Measurements from ENCODE around the gene RTP3.
"Not testable (repeated sequence)": the region's sequence is repeated elsewhere in the genome, so short reads cannot be mapped to it uniquely, and the experiment has no call there.

The RTP3 gene

GRCh38 chr3:46491089-46492070 lies 6.4 kb upstream of the RTP3 start:
- no peak for DNase-seq

GRCh38 chr3:46492890-46493547 lies 4.8 kb upstream of the RTP3 start:
- no peak for DNase-seq

- not testable (repeated sequence) for DNase-seq
Observed at GRCh38 chr3:46494491-46494890, 3.3 kb upstream of the RTP3 start.

- no peak for DNase-seq
Observed at GRCh38 chr3:46495901-46496456, 1.8 kb upstream of the RTP3 start.

DNA sequence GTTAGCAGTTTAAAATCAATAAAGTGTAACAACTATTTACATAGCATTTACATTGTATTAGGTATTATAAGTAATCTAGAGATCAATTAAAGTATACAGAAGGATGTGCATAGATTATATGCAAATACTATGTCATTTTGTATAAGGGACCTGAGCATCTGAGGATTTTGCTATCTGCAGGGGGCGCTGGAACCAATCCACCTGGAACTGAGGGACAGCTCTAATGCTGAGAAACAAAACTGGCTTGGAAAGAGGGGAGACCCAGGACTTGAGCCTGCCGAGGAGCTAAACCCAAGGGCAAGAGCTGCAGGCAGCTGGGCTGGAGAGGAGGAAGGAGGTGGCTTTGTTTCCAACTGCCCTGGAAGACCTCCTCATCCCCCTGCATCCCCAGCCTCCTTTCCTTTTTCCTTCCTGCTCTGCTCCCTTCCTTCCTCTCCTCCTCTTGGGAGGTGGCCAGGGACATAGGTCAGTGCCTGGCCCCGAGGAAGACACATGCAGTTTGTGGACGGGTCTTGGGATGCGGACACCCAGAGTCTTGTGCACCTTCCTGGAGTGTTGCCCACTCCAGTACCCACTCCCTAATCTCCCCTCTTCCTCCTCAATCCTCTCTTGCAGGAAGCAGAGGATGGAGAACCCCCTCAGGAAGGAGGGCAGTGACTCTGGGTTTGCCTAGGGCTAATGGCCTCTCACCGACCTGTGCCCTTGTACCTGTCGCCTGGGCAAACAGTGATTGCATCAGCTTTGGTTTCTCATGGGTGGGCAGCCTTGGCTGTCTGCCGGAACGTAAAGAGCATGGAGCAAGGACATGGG lies 825 bp upstream of the RTP3 start:
- DNase-seq, result no peak

DNA sequence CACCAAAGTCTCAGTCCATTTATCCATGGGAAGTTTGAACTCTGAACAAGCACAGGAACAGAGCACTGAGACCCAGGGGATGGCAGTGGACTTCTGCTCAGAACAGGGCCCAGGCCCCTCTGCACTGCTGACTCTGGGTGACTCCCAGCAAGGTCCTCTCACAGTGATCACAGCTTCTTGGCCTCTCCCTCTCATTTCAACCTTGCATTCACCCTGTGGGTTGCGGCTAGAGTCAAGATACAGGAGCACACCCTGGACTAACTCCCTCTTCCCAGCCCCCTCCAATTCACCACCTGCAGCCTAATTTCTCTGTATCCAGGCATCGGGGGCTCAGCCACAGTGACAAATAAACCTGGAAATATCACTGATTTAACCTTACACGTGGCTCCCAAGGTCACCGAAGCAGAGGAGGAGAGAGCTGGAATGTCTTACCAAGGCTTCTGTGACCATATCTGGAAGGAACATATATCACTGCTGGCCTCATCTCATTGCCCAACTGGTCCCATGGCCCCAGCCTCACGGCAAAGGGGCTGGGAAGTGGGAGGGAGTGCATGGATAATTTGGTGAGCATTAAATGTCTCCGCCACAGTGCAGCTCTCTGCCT lies 1.2 kb downstream of the RTP3 start:
- no peak for DNase-seq

DNA sequence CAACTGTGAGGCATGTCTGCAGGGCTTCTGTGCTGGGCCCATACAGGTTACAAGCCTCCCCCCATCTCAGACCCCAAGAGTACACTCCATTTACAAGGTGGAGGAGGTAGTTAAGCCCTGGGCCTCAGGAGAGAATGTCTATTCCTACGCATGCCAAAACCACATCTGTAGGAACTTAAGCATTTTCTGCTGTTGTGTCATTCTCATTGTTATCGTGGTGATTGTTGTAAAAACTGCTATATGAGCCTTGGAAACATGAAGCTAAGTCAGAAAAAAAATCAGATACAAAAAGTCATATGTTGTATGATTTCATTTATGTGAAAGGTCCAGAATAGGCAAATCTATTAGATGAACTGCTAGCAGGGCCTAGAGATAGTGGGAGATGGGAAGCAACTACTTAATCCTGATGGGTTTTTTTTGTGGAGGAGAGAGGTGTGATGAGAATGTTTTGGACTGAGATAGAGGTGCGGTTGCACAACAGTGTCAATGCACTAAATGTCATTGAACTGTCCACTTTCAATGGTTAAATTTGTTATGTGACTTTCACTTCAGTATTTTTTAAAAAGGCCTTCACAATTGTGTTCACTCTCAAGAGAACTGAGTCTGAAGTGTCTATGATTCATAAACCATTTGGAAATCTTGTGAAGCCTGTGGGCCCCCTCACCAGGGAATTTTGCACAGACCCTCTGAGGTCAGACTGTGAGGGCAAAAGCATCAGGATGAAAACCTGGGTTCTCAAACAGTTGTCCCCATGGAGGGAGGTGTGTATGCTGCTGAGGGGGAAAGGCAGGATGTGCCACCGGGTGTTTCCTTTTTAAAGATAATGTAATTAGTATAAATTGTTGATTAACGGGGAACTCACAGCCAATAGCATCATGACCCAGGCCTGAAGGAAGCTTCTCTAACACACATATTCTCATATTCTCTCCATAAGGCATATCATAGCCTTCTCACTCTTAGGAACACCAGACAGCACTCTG lies 3.2 kb downstream of the RTP3 start:
- no peak for DNase-seq

GRCh38 chr3:46501702-46502101 lies 3.9 kb downstream of the RTP3 start:
- no peak for DNase-seq

- DNase-seq, result no peak
Observed at GRCh38 chr3:46503200-46503874, 5.6 kb downstream of the RTP3 start.

GRCh38 chr3:46504789-46505188 lies 7.0 kb downstream of the RTP3 start:
- DNase-seq, result no peak

DNA sequence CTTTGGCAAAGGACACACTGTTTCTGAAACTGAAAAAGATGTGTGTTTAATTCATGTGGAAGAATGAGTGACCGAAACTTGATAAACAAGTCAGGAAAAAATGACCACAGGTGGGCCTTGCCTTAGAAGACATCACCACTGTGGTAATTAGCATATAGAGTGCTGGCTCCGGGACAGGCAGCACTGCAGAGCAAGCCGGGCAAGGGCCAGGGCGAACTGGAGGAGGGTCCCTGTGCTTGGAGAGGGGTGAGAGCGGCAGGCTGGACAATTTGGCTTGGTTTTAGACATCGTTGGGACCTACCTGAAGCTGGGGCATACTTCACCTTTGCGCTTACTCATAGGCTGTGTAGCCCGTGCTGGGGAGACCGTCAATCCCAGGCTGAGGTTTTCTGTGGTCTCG lies 8.2 kb downstream of the RTP3 start:
- no peak for DNase-seq

DNA sequence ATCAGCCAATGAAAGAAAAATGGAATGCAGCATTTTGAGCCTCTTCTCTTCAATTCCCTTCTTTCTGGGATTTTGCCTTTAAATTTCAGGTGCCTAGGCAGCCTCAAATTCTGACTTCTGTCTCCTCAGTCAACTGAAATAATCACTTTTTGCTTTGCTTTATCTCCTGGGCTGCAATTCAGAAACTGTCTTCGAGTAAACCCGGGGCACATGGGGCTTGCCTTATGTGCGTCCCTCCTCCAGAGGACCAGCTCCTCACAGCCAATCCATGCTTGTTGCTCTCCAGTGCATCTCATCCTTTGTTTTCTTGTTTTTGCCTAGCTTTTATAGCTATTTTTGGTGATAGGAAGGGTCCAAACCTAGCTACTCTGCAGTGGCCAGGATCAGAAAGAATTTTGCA lies 8.8 kb downstream of the RTP3 start:
- DNase-seq, result no peak

DNA sequence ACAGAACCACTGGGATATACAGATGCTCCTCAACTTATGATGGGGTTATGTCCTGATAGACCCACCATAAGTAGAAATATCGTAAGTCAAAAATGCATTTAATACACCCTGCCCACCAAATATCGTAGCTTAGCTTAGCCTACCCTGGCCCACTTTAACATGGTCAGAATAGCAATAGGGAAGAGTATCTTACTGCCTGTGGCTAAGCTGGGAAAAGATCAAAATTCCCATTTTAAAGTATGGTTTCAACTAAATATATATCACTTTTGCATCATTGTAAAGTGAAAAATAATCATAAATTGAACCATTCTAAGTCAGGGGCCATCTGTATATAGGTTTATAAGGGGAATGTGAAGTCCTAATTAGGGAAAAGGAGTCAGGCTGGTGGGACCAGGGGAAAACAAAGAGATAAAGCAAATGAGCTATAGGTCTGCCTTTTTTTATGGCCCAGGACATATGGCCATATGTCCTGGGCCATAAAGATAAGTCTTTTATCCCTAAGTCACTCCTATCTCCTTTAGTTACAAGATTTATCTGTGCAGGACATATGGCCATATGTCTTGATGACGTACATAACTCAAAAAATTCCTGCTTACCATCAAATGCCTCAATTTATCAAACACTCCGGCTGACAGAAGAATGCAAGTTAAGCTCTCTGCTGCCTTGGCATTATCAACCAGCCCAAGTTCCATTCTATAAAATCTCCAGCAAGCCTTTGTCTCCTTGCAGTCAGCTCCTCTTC lies 11.2 kb downstream of the RTP3 start:
- DNase-seq, result no peak

DNA sequence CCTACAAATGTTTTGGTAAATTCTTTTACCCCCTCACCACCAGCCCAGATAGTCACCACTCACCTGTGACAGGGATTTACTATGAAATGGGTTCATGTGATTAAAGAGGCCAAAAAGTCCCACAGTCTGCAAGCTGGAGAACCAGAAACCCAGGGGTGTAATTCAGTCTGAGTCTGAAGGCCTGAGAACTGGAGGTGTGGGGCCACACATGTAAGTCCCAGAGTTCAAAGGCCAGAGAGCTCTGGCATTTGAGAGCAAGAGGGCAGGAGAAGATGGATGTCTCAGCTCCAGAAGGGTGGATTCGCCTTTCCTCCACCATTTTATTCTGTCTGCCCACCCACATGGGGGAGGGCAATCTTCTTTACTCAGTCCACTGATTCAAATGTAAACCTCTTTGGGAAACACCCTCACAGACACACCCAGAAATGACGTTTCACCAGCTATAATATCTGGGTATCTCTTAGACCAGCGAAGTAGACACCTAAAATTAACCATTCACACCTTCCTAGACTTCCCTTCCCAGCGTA lies 11.9 kb downstream of the RTP3 start:
- DNase-seq, result no peak

- no peak for DNase-seq
Observed at GRCh38 chr3:46512191-46512749, 14.5 kb downstream of the RTP3 start.

DNA sequence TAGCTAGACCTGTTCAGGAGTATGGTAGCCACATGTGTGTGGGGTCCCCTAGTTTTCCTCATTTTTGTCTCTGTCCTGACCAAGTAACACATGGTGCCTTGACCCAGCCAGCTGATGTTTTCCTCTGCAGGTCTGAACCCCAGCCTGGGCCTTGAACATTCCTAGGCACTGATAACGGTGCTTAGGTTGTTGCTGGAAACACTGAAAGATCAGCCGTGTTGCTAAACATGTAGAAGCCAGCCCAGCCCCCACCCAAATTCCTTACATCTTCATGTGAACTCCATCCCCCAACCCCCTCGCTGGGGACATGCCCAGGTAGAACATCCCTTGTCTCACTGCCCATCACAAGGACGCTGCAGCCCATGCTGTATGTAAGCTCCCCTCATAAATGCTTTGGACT lies 18.7 kb downstream of the RTP3 start:
- no peak for DNase-seq

DNA sequence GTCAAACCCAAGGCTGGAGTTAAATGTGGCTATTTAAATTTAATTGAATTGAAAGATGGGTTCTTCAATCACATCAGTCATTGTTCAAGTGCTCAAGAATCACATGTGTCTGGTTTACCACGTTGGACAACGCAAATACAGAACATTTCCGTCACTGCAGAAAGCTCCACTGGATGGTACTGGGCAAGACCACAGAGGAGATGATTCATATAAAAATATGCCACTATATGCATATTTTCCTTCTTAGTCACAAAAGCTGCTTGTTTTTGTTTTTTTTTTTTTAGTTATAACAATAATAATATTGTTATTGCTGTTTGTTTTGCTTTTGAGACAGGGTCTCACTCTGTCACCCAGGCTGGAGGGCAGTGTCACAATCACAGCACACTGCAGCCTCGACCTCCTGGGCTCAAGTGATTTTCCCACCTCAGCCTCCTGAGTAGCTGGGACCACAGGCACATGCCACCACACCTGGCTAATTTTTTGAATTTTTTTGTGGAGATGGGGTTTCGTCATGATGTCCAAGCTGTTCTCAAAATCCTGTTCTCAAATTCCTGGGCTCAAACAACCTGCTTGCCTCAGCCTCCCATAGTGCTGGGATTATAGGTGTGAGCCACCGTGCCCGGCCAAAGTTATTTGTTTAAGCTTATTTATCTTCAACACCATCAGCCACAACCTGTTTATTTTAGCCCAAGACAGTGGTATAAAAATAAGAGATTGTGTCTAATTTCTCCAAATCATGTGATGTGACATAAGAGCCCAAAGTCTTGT lies 19.4 kb downstream of the RTP3 start:
- no peak for DNase-seq

GRCh38 chr3:46517784-46518181 lies 20.0 kb downstream of the RTP3 start:
- no peak for DNase-seq

Measured in C1 segment of cervical spinal cord (tissue), 14 donors.